HG03135 (cell line): Measurements from ENCODE around the gene TRAPPC3L.
A peak's percentile ranks its signal among the peaks of the same experiment; 100 is the strongest.
"Not testable (repeated sequence)": the region's sequence is repeated elsewhere in the genome, so short reads cannot be mapped to it uniquely, and the experiment has no call there.

Experiments used
- ATAC-seq: cut with Tn5 transposase; IDR thresholded peaks from one replicate; pipeline ENCODE4 v1.9.1; 2021; ENCODE audit warnings: mild to moderate bottlenecking, moderate library complexity; ENCODE audit not compliant: unreplicated experiment

Gene TRAPPC3L

DNA sequence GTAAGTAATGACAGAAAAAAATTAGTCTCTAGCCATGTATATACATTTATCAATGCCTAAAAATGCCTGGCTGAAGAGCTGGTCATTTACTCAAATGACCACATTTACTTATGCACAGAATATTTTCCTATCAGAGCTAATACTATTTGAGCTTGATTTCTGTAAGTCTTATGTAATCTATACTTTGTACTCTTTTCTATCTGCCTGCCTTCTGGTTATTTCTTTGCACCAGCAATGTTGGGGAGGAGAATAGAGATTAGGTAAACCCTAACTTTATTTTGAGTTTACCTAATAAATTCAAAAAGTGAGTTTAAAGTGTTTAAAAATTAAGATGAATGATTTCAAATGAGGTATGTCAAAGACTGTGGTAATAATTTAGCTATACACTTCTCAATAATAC, 30.3 kb downstream of the TRAPPC3L start:
- ATAC-seq = no peak

DNA sequence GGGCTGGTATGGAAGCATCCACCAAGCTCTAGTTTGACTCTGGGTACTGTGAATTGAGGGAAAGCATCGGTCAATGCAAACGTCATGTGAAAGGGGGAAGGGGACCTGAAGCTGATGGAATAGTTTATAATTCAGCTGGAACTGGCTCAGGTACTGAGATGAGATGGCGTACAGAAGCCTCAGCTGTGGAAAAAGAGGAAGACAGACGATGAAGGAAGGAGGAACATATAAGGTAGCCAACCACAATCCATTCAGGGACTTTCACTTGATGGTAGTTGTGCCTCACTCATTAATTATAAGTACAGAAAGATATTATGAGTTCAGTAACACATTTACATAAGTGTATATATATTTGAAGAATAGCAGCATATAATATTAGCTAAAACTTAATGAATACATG, 31.4 kb downstream of the TRAPPC3L start:
- ATAC-seq = no peak

DNA sequence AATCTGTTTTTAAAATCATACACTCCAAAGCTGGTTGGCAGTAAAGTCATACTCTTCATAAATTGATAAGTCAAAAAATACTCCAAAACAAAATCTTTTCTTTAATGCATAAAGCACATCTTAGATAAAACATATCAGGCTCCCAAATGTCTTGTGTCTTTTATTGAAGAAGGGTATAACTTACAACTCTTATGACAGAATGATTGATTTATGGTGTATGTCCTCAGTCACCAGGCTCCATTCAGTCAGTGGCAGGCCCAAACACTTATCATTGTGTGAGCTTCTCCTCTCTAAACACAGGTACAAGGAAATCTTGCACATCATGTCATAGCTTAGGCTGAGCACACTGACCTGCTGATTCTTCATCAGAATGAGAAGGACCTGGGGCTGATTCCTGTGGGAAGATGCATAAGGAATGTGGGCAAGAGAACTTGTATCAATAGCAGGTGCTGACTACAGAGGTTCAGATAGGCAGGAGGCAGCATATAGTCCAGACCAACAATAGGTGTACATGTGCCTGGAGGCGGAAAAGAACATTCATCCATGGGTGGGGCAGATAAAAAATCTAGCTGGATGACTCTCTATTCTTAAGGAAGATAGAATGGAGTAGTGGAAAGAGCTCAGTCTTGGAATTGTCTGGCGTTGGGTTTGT, 32.1 kb downstream of the TRAPPC3L start:
- ATAC-seq = no peak

DNA sequence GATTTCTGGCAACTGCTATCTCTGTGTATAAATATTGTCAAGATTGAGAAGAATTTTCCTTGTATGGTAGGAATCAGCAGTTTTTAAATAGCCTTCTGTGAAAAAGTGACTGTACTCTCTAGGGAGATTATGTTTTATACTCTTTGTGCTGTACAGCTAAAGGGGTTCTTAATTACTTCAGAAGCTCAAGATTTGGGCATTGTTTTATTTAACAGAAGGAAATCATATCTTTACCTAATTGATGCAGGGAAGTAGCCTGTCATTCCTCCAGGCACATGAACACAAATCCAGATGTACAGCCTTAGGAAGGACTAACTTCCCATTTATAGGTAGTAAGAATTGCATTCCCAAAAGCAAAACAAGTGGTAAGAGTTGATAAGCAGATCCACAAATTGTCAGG, 32.8 kb downstream of the TRAPPC3L start:
- ATAC-seq = no peak

DNA sequence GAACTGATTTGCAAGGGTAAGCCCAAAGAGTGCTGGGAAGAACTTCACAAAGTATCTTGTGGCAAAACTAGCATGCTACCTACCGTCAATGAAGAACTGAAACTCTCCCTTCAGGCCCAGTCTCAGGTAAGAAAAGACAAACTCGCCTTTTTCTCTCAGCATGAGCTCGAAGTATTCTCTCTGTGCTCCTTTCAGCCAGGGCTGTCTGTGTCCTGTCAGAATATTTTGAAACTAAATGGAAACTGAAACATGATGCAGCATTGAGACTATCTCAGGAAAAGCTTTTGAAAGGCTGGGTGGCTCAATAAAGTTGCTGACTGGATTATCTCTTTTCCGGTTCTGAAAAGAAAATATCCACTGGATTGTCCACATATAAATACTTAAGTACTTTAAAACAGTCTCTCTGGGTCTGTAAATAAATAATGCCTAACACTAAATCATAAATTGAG, 33.3 kb downstream of the TRAPPC3L start:
- ATAC-seq = peak; percentile 67

DNA sequence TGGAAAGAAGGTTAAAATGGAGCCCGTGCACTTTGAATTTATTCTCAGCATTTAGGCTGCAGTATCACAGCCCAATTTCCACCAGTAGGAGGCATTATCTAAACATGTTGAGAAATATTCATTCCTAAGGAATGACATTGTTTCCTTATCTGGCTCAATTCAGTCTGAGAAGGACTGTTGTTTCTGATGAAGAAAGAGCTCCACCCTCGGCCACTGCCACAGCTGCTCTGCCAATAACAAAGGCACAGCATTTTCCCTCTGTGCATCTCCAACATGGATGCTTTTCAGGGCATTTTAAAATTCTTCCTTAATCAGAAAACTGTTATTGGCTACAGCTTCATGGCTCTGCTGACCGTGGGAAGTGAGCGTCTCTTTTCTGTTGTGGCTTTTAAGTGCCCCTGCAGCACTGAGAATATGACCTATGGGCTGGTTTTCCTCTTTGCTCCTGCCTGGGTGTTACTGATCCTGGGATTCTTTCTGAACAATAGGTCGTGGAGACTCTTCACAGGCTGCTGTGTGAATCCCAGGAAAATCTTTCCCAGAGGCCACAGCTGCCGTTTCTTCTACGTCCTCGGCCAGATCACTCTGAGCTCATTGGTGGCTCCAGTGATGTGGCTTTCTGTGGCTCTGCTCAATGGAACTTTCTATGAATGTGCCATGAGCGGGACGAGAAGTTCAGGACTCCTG, 33.9 kb downstream of the TRAPPC3L start, which contains the start of gene CALHM5:
Gene CALHM5 (plus strand): TSS at position 216 of the 687 bp plus-strand sequence. CDS start 58 bp downstream, at position 274.
- ATAC-seq = no peak

DNA sequence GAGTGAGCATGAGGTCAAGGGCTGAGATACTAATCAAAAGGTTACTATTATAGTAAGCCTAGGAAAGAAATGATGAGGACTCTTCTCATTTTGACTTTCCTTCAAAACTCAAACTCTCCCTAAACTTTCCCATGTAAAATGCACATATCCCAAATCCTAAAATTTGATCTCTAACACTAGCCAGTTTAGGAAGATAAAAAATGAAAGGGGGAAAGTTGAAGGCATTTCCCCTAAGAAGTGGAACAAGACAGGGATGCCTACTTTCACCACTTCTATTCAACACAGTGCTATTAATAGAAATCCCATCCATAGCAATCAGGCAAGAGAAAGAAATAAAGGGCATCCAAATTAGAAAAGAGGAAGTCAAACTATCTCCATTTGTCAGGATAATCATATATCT, 37.0 kb downstream of the TRAPPC3L start:
- no peak for ATAC-seq

DNA sequence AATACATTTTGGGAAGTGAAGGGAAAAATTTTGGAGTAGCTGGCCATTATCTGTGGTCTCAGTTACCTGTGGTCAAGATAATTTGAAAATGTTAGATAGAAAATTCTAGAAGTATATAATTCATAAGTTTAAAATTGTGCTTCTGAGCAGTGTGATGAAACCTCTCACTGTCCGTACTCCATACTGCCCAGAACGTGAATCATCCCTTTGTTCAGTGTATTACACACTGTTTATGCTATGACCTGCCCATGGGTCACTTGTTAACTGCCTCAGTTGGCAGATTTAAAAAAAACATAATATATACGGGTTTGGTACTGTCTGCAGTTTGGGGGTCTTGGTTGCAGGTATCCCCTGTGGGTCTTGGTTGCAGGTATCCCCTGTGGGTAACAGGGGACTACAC, 38.2 kb downstream of the TRAPPC3L start:
- no peak for ATAC-seq

DNA sequence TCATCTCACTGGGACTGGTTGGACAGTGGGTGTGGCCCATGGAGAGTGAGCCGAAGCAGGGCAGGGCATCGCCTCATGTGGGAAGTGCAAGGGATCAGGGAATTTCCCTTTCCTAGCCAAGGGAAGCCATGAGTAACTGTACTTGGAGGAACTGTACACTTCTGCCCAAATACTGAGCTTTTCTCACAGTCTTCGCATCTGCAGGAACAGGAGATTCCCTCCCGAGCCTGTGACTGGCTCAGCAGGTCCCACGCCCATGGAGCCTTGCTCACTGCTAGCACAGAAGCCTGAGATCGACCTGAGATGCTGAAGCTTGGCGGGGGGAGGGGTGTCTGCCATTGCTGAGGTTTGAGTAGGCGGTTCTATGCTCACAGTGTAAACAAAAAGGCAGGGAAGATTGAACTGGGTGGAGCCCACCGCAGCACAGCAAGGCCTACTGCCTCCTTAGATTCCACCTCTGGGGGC, 44.5 kb downstream of the TRAPPC3L start:
- no peak for ATAC-seq

DNA sequence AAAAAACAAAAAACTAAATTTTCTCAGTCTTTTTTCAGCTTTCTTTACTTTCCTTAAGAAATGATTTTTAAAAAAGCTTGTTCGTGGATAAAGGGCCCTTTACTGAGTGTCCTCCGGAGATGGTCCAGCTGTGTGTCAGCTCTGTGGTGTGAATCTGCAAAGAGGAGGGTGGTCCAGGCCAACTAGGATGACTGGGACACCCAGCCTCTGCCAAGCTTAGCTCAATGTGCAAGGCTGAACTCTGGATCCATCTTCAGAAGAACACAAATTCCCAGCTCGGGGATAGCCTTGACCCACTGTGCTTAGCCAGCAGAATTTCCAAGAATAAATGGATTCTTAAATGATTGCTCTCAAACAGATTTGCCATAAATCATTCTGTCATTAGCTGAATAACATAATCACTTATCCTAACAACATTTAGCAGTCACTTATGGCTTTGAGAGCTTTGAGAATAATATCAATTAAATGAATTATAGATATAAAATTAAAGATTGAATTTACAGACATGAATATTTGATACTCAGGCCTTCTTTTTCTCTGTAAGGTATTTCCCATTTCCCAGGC, 48.3 kb downstream of the TRAPPC3L start:
- no peak for ATAC-seq

DNA sequence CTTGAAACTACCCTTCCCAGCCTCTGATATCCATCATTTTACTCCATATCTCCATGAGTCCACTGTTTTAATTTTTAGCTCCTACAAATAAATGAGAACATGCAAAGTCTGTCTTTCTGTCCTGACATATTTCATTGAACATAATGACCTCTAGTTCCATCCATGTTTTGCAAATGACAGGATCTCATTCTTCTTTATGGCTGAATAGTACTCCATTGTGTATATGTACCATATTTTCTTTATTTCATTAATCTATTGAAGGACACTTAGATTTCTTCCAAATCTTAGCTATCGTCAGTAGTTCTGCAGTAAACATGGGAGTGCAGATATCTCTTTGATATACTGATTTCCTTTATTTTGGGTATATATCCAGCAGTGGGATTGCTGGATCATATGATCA, 50.3 kb downstream of the TRAPPC3L start:
- not testable (repeated sequence) for ATAC-seq

DNA sequence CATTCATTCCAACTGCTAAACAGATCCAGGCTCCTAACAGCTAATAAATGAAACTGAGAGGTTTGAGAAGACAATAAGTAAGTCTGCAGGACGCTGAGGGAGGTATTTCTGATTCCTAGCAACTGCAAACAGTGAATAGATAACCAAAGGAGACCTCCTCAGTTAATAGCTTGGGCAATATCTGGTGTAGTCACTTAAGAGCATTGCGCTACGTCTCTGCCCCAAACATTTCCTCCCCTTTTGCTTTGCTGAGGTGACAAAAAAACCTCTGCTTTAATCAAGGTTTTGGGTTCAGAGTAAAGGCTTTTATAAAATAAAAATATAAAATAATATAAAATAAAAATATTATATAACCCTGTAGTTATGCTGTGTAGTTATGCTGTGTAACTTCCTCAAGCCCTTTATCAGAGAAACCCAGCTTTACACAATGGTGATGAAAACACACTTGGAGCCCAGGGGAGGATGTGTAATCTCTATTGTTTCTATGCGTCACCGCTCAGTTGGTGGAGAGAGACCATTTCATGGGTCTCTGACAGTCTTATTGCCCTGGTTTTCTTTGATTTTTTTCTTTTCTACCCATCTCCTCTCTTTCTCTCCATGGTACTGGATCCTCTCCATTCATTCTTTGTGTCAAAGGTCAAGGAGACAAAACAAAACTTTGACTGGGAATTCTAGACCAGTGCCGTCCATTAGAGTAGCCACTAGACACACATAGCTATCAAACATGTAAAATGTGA, 53.0 kb downstream of the TRAPPC3L start:
- no peak for ATAC-seq

DNA sequence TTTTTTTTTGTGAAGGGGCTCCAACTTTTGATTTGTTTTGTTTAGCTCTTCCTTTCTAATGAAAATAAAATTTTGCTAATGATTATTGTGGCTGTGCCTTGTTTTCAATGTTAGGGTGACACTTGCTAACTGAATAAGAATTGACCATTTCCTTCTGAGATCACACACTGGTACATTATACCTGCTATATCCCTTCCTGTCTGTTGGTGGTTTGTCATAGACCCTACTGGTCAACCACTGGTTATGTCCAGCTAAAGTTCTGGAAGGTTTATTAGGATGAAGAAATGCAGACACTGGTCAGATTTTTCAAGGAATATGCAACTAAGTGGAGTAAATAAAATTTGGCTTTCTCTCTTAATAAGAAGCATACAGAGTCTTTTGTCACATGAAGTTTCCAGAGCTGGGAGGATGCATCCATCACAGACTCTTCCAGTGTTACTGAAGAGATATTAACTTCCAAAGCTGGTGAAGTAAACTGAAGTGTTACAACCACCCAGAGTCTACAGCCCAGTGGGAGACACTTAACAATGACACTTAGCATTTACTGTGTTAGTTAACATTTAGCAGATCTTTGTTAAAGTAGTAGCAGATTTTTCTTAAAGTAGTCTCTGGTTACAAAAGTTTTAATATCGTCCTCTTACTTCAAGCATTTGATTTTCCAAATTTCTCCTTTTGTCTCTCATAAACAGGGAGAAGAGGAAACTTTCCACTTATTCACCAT, 53.7 kb downstream of the TRAPPC3L start:
- ATAC-seq = no peak

DNA sequence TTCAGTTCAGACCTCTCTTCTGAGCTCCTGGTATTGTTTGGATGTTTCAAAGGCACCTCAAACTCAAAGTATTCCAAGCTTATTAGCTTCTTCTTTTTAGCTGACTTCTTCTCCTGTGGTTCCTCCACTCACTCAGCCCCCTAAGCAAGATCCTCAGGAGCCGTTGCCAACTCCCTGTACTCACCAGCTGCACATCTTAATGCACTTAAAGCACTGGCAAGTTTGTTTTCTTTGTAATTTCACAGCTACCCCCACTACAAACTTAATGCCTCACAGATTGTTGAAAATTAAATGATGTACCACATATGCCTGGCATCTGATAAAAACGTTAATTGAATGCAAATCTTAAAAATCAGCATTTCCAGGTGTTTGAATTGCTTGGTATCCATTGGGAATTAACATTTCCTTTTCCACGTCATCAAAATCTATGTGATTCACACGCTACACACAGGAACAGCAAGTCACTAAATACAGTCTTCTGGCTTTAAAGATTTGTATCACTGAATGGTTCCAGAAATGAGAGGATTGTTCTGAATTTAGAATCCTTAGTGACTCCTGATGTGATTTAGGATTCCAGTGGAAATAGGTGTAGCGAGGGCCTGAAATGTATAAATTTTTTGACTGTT, 59.8 kb downstream of the TRAPPC3L start:
- no peak for ATAC-seq

DNA sequence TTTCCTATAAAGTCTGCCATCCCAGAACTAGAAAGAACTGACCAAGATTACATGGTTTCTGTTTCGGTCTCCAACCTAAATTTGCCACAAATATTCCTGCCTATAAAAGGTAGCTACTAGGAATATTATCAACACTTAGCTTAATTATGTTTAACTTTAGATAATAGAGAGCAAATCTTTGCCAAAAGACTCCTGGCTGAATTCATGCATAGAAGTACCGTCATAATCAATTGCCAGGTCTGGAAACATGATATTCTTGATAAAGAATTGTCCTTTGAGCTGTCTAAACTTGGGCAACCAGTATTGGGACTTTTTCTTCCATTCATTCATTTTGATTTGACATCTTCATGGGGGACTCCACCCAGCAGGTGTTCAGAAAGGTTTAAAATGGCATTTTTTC, 61.9 kb downstream of the TRAPPC3L start:
- ATAC-seq = no peak

DNA sequence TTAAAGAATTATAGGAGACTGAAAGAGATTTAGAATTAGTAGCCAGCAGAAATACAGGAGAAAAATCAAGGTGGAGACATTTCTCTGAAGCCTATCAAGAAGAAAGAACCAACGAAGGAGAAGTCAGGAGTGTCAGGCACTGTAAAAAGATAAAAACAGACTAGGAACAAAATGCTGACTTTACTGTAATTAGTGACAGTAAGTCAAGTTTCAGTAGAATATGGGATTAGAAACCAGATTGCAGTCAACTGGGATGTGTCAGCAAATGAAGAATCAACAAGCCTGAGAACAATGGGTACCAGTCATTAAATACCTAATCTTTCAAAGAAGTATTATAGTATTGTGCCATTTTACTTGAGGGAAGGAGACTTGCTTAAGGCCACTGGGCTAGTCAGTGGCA, 62.7 kb downstream of the TRAPPC3L start:
- no peak for ATAC-seq

DNA sequence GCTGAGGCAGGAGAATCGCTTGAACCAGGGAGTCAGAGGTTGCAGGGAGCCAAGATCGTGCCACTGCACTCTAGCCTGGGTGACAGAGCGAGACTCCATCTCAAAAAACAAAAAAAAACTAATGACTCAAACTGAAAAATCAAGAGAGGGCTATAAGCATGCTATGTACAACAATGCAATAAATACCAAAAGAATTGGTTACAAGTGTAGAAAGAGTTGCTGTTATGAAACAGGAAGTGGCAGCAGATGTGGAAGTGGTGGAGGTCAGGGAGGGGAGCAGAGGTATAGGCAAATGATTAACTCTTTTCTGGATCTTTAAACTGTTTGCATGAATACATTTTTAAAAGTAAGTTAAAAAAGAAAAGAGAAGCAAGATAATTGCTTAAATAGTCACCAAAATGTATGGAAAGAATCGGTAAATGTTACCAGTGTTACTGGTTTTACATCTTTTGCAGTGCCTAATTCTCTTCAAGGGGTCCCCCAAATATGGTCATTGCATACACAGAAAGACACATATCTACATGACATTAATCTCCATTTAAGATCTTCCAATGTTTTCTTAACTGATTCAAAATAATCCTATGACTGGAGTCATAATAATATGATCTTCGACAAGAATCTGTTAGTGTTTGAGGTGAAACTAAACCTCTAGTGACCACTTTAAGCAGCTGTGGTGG, 69.3 kb downstream of the TRAPPC3L start:
- peak; percentile 100 for ATAC-seq

DNA sequence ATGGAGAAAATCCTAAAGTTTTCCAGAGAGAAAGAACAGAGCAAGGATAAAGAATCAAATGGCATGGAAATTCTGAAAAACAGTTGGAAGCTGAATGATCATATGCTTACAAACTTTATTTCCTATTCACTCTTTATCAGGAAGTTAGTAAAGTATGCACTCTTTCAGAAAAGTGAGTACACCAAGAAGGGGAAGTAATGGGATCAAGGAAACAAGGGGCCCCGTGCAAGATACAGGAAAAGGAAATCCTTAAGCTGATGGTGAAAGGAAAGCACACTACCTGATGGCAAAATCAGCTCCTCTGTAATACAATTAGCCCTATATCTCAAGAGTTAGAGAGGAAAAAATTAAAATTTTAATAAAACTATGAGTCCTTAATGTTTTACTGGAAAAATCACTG, 70.3 kb downstream of the TRAPPC3L start:
- no peak for ATAC-seq

DNA sequence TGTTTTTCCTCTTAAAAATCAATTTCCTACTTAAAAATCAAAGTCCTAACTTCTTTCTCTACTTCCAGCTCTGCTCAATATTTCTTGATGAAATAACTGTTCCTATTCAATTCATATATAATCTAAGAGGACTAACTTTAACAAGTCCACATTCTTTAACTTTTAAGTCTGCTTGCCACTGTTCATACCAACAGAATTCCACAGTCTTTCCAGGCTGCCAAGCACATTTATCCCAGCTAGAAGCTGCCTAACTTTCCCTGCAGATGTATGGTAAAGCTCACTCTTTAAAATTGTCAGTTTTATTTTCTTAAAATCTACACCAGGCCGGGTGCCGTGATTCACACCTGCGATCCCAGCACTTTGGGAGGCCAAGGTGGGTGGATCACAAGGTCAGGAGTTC, 72.8 kb downstream of the TRAPPC3L start:
- ATAC-seq = no peak

DNA sequence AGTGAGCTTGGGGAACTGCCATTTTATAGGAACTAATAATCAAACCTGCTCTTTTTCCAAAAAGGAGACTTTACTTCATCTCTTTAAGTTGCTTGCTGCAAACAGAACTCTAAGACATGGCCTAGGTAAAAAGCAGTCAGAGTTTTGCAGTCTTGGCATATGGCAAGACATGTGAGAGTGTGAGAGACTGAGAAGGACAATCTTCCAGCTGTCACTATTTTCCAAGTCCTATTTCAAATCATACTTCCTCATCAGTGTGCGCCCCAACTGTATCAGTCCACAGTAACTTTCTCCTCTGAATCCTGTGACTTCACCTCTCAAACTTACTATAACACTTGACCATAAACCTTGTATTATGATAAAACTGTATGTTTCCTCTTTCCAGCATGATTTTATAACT, 74.0 kb downstream of the TRAPPC3L start:
- ATAC-seq = no peak
